Activated CD4-positive, alpha-beta T cell treated with anti-CD3 and anti-CD28 coated beads, Interleukin-2, amount 50 U/mL, for 1 hour (primary cell): ENCODE data around the gene PHLDA2.
"Not testable (repeated sequence)": the region's sequence is repeated elsewhere in the genome, so short reads cannot be mapped to it uniquely, and the experiment has no call there.

Source experiments
- DNase-seq: peaks from one replicate; pipeline ENCODE4 v3.0.0-alpha.2; 2020

The PHLDA2 gene

DNA sequence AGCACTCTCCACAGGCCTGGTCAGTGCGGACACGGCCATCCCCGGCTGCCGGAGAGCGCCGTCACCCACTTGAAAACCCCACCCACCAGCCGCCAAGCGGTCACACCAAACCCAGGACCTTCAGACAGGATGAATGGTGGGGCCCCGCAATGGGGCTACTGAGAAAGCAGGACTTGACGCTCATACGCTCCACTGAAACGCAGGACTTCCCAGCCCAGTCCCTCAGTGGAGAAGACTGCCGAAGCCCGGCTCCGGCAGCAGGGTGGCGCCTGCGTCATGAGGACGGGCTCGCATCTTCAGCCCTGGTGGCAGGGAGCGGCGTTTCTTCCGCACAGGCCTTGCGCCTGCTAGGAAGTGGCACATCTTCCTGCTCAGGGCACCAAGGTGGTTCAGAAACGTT, 15.3 kb upstream of the PHLDA2 start:
- no peak for DNase-seq

- DNase-seq: no peak
Observed at GRCh38 chr11:2943711-2944118, 14.5 kb upstream of the PHLDA2 start.

- DNase-seq: no peak
Observed at GRCh38 chr11:2942872-2943710, 13.9 kb upstream of the PHLDA2 start.

DNA sequence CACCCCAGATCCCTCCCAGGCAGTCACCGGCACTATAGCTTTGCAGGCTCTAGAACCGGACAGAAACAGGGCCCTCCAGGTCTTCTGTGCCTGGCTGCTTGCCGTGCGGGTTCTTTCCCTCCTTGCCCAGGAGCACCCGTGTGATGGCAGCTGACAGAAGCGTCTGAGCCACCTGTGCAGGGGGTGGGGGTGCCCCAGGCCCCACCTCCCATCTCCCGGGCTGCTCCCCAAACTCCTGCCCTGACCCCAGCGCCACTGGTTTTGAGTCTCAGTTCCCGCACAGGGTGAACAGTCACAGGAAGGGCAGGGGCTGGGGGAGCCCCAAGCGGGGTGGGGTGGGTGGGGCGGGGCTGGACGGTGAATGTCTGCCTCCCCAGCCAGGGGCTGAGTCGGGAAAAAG, 13.2 kb upstream of the PHLDA2 start:
- DNase-seq: no peak

- no peak for DNase-seq
Observed at GRCh38 chr11:2940921-2941821, 12.0 kb upstream of the PHLDA2 start.

GRCh38 chr11:2940147-2940920, 11.1 kb upstream of the PHLDA2 start:
- no peak for DNase-seq

DNA sequence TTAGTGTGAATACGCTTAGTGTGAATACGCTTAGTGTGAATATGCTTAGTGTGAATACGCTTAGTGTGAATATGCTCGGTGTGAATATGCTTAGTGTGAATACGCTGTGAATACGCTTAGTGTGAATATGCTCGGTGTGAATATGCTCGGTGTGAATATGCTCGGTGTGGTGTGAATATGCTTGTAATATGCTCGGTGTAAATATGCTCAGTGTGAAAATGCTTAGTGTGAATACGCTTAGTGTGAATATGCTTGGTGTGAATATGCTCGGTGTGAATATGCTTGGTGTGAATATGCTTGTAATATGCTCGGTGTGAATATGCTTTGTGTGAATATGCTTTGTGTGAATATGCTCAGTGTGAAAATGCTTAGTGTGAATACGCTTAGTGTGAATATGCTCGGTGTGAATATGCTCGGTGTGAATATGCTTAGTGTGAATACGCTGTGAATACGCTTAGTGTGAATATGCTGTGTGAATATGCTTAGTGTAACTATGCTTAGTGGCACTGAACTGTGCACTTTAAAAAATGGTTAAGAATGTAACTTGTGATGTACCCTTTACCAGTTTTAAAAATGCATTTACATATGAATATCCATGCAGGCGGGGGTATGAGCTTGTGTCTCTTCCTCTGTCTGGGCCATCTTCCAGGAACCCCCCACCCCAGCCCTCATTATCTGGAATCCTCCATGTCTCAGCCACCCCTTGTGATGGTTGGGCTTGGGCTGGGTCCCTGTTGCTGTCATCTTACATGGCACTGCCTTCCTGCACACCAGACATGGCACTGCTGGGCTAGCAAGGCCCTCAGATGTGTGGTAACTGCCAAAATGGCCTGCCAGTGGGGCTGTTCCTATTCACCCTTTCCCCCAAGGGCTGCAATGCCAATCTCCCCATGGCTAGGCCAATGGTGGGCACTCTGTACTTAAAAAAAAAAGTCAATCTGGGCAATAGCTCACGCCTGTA, 9.5 kb upstream of the PHLDA2 start:
- DNase-seq: not testable (repeated sequence)

- DNase-seq: not testable (repeated sequence)
Observed at GRCh38 chr11:2937641-2938457, 8.6 kb upstream of the PHLDA2 start.

GRCh38 chr11:2934611-2935239, 5.5 kb upstream of the PHLDA2 start:
- no peak for DNase-seq

DNA sequence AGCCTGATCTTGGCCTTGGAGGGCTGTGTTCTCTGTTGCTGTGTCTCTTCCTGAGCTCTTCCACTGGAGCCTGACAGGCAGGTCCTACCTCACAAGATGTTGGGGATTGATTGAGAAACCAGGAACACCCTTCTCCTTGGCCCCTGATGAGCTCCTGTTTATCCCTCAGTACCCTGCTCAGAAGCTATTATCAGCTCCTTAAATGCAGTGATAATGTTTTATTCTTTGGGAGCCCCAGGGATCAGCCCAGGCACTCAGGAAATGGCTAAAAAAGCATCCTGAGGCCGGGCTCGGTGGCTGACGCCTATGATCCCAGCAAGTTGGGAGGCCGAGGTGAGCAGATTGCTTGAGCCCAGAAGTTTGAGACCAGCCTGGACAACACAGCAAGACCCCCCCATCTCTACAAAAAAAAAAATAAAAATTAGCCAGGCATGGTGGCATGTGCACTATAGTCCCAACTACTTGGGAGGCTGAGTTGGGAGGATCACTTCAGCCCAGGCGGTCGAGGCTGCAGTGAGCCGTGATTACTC, 4.9 kb upstream of the PHLDA2 start:
- no peak for DNase-seq

DNA sequence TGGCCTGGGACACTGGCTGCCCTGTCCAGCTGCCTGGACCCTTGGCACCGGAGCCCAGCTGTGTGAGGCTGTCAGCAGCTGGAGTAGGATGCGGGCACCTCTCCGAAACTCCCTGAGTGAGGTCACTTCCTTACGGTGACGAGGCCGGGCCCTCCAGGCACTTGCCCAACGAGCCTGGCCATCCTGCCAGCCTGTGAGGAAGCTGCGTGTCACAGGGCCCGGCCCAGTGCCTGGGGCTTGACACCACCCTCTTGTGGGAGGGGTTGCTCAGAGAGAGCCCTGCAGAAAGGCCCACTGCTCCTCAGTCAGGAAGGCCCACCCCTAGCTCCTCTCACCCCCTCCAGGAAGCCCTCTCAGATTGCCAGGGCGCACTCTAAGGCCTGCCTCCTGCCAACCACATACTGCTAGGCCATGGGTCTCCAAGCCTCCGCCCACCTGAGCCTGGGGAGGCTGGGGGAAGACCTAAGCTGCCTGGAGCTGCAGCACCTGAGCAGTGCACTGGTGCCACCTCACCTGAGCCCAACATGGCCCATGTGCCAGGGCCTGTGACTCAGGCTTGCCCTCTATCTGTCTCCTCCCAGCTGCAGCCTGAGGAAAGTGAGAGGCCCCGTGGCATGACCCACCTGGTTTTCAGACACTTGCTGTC, 4.3 kb upstream of the PHLDA2 start:
- DNase-seq: peak; percentile 25

DNA sequence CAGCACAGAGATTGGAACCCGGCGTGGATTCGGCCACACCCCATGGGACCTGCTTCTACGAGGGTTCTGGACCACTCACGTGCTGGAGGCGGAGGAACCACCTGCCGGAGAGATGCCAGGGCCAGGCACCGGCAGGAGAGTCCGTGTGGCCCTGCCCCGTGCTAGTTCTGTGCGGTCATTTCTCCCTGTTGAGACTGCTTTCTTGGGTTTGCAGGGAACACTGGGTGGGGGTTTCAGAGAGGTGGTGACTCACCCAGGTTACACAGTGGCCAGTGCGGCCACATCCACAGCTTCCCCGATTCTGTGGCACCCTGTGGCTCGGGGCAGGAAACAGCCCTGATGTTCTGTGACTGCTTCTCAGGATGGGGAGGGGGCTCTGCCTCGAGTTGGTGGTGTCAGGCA, 3.6 kb upstream of the PHLDA2 start:
- DNase-seq: no peak

DNA sequence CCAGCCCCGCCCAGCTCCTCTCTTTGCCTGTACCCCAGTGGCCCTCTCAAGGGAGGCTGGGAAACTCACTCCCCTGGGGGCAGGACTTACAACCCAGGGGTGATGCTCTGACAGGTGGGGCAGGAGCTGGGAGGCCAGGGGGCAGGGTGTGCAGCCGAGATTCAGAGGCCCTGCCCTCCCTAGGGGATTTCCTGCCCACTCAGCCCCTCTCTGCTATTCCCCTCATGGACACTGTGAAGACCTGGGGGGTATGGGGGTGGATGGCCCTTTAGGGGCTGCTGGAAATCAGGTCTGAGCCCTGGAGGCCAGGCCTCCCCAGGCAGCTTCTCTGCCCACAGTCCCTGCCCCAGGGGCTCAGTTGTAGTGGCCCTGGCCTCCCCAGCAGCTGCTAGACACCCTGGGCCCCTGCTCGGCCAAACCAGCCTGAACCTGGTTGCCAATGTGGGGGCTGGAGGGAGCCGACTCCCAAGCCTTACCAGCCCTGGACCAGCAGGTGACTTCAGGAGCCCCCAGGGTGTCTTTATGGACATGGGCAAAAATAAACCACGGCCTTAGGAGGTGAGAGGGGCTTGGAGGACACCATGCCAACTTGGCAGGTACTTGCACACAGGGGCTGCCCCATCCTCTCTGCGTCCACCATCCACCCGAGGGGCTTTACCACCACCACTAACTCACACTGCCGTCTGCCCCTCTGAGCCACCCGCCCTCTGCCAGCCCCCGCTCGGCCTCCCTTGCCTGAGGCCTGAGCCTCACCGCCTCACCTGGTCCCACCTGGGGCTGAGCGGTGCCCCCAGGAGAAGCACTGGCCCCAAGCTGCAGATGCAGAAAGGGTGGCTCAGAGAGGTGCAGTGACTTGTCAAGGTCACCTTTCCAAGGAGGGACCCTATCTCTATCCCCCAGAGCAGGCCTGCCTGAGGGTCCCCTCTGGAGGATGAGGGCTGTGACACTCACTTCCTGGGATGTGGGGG, 2.8 kb upstream of the PHLDA2 start:
- no peak for DNase-seq

DNA sequence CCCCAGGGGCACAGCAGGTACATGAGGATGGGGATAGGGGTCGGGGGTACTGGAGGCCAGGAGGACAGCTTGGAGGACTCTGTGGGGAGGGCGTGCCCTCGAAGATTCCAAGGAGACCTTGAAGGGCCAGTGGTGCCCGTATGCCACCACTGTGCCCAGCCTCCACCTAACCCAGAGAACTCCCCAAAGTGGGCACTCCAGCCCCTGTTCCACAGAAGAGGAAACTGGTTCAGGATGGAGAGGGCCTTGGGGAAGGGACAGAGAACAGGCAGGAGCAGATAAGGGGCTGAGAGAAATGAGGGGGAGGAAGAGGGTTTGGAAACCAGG, 2.2 kb upstream of the PHLDA2 start:
- no peak for DNase-seq

DNA sequence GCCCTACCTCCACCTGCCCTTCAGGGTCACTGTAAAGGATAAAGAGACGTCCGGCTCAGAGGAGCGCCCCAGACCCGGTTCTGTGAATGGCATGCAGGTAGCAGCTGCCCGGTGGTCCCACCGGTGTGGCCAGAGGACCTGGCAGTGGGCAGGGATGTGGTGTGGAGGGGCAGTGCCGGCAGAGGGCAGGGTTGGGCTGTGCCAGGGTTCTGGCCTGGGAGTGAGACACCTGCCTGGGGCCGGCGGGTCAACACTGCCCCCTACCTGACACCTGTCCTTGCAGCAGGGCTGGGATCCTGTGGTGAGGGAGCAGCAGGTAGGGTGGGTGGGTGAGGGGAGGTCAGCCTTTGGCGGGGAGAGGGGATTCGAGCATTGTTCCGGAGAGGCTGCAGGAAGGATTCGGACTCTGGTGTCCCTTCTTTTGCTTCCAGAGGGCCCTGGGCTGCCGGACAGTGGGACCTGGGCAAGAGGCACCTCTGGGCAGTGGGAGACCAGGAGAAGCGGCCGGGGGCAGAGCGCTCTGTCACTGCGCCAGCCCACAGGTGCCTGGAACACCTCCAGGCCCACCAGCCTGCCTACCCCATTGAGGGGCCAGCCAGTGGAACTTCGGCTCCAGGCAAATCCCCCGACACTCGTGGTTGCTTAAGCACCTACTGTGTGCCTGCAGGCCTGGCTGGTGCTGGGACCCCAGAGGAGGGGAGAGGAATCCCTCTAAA, 1.6 kb upstream of the PHLDA2 start:
- DNase-seq: peak; percentile 39

DNA sequence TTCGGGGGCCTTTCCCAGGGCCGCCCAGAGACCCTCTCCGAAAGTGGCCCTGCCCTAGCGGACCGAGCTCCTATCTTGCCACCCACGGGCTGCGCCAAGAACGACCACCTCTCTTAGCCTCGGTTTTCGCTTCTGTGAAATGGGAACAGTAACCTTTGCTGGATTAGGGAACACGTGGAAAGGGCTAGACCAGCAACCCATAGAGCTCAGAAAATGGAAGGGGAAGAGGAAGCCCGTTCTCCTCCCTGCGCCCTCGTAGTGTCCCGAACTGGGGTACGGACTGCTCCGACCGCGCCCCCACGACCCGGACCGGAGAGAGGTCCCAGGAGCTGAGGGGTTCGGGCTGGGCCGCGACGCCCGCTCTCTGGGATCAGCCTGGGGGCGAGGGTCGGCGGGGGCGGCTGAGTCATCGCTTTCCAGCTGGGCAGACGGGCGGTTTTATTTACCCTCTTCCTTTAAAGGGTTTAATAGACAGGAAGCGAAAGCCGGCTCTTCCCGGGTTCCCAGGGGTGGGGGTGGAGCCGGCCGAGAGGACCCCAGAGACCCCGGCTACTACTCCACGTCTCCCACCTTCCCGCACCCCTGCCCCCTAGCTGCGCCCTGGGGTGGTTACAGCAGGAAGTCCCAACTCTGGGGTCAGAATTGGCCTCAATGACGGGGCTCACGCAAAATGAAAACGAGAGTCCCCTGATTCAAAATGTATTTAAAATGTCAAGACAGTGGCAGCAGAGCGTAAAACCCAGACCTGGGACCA, 907 bp upstream of the PHLDA2 start:
- DNase-seq: no peak

DNA sequence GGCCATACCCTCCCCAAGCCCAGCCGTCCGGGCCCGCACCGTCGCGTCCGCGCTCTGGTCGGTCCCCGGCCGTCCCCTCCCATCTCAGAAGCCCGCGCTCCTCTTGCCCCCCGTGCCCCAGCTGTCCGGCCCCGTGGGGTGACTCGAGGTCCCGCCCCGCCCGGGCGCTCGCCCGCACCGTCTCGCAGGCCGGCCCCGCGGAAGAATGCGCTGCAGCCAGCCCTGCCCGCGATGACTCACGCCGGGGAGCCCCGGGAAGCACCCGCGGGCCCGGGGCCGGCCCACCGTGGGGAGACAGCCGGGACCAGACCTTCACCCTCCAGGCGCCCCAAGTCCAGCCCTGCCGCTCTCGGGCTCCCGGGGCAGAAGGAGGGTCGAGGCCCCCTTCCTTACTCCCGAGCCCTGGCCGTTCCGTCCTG, 320 bp upstream of the PHLDA2 start:
- DNase-seq: no peak
